K562 (cell line): ENCODE measurements around the gene ARHGAP12. TPM values are rescaled to one million over a fixed set of nuclear protein-coding genes. Genes with fewer than 3 reads are reported as not detected.
A peak's percentile ranks its signal among the peaks of the same experiment; 100 is the strongest.

Source experiments
- ATAC-seq: fragments of 200-7000 bp; cut with Tn5 transposase; 3 replicates; pipeline ENCODE4 v1.9.1; 2020; ENCODE audit warnings: moderate library complexity
- BruUV-seq: library from RNA; stranded (reverse); fragments of 400-500 nt; replicated peaks from 2 replicates; lab custom pipeline; 2021; lab: Mats Ljungman, UMichigan
- CTCF ChIA-PET: fragments of 300-600 bp; formaldehyde crosslinking; extraction: SDS; loops from one replicate; lab custom pipeline; 2021; ENCODE audit warnings: low intra/inter-chr PET ratio; lab: Yijun Ruan, JAX
- POLR2A ChIA-PET: fragments of 300-600, 350-650 bp; sonication (Branson Sonifier 250); formaldehyde crosslinking; extraction: SDS; loops from one replicate; lab custom pipeline; 2021; ENCODE audit warnings: antibody characterized with exemption, inconsistent platforms; lab: Yijun Ruan, JAX
- DNase-seq, 4 experiments: peaks; one replicate each; pipeline versions ENCODE4 v3.0.0 to v3.0.0-alpha.2; 2011 to 2018; ENCODE audit warnings: low spot score in 3 of 4, mixed read lengths in 3 of 4; ENCODE audit errors: extremely low read depth in 1 of 4
- FAIRE-seq: peaks from 2 replicates; lab custom pipeline; 2011; peaks lifted over from hg19 to GRCh38; lab: Jason Lieb, UNC
- H2AFZ ChIP-seq: 2 replicates; pipeline ENCODE4 v1.6.0; 2011; ENCODE audit warnings: low read depth, low read length, control low read depth, inconsistent platforms
- H3K27ac ChIP-seq: fragments of 200-600 bp; 3 replicates; pipeline ENCODE4 v1.8.0; 2011; ENCODE audit warnings: low read depth, mild to moderate bottlenecking, control low read depth, inconsistent platforms, low read length, moderate library complexity, mixed read lengths; ENCODE audit errors: extremely low read depth
- H3K27me3 ChIP-seq, 2 experiments: fragments of 300-600 bp in 1 of 2; 2 replicates in 1 of 2; 3 replicates in 1 of 2; pipeline versions ENCODE4 v1.6.0 to v1.8.0; 2011; ENCODE audit warnings: inconsistent platforms in 2 of 2, low read length in 2 of 2, mild to moderate bottlenecking in 1 of 2, mixed read lengths in 1 of 2, moderate library complexity in 1 of 2; ENCODE audit not compliant: control insufficient read depth in 2 of 2, insufficient read depth in 2 of 2
- H3K36me3 ChIP-seq: fragments of 300-600 bp; 3 replicates; pipeline ENCODE4 v1.8.0; 2011; ENCODE audit warnings: mild to moderate bottlenecking, low read length, inconsistent platforms; ENCODE audit not compliant: control insufficient read depth, insufficient read depth
- H3K4me1 ChIP-seq, 2 experiments: fragments of 200-600 bp in 1 of 2; replicated peaks in 1 of 2; 2 replicates in 1 of 2; 3 replicates in 1 of 2; pipeline versions ENCODE4 v1.5.1 to v1.8.0; 2011; ENCODE audit warnings: inconsistent platforms in 2 of 2, low read length in 2 of 2, mild to moderate bottlenecking in 1 of 2, mixed read lengths in 1 of 2, moderate library complexity in 1 of 2; ENCODE audit not compliant: control insufficient read depth in 2 of 2, insufficient read depth in 2 of 2
- H3K4me2 ChIP-seq: 2 replicates; pipeline ENCODE4 v1.6.1; 2011; ENCODE audit warnings: low read length, control low read depth, inconsistent platforms, mixed read lengths; ENCODE audit not compliant: insufficient read depth
- H3K4me3 ChIP-seq: fragments of 200-600 bp; sonication (generic), shearing (Covaris generic); 2 replicates; pipeline ENCODE4 v1.5.1; 2016; ENCODE audit warnings: control low read depth, inconsistent platforms
- H3K79me2 ChIP-seq: fragments of 200-600 bp; 3 replicates; pipeline ENCODE4 v1.8.0; 2011; ENCODE audit warnings: low read length, inconsistent platforms; ENCODE audit not compliant: control insufficient read depth, insufficient read depth
- H3K9ac ChIP-seq, 2 experiments: 2 replicates each; pipeline versions ENCODE4 v1.6.0 to v1.6.1; 2011; ENCODE audit warnings: low read depth in 2 of 2, low read length in 2 of 2, control low read depth in 1 of 2, inconsistent platforms in 1 of 2, mild to moderate bottlenecking in 1 of 2, mixed read lengths in 1 of 2; ENCODE audit not compliant: insufficient read depth in 1 of 2
- H3K9me1 ChIP-seq: one replicate; pipeline ENCODE4 v1.6.0; 2011; ENCODE audit warnings: inconsistent platforms, mild to moderate bottlenecking, low read length, moderate library complexity; ENCODE audit not compliant: control insufficient read depth, insufficient read depth
- H3K9me3 ChIP-seq: replicated peaks from 2 replicates; pipeline ENCODE4 v1.5.1; 2011; ENCODE audit warnings: low read depth, low read length, inconsistent platforms; ENCODE audit not compliant: control insufficient read depth, insufficient read depth
- H4K20me1 ChIP-seq: replicated peaks from 2 replicates; pipeline ENCODE4 v1.6.1; 2011; ENCODE audit warnings: low read length, inconsistent platforms, mixed read lengths; ENCODE audit not compliant: control insufficient read depth, insufficient read depth
- ARID4B ChIP-seq: sonication (generic); formaldehyde crosslinking; IDR thresholded peaks from 2 replicates; pipeline ENCODE4 v1.8.0; 2022; ENCODE audit warnings: mild to moderate bottlenecking, missing genetic modification reagents
- C11orf30 ChIP-seq: fragments of 450-650 bp; IDR thresholded peaks from 2 replicates; pipeline ENCODE4 v1.6.1; 2016; ENCODE audit warnings: low read depth, mild to moderate bottlenecking
- ETV6 ChIP-seq, 3 experiments: fragments of 150-350 bp in 1 of 3; sonication (generic) in 1 of 3; formaldehyde crosslinking in 1 of 3; IDR thresholded peaks; 2 replicates each; pipeline versions ENCODE4 v1.6.1 to v1.8.0; 2014 to 2022; ENCODE audit warnings: borderline replicate concordance in 2 of 3, low read depth in 2 of 3, antibody characterized with exemption in 1 of 3, low read length in 1 of 3, mild to moderate bottlenecking in 1 of 3, missing genetic modification reagents in 1 of 3
- FOXK1 ChIP-seq: sonication (generic); formaldehyde crosslinking; IDR thresholded peaks from 2 replicates; pipeline ENCODE4 v1.8.0; 2022; ENCODE audit warnings: missing genetic modification reagents, mild to moderate bottlenecking, borderline replicate concordance
- GABPB2 ChIP-seq: fragments of 250-450 bp; sonication (Bioruptor Pico); conservative IDR thresholded peaks from 2 replicates; pipeline ENCODE4 v1.5.1; 2021; ENCODE audit warnings: mild to moderate bottlenecking
- HCFC1 ChIP-seq: IDR thresholded peaks from 2 replicates; pipeline ENCODE4 v1.6.1; 2012; ENCODE audit warnings: low read depth, low read length, improper control_type of control experiment
- IRF2 ChIP-seq: sonication (generic); formaldehyde crosslinking; IDR thresholded peaks from 2 replicates; pipeline ENCODE4 v1.8.1; 2022; ENCODE audit warnings: mild to moderate bottlenecking, missing genetic modification reagents
- JUND ChIP-seq, 2 experiments: IDR thresholded peaks; 2 replicates in 1 of 2; 3 replicates in 1 of 2; pipeline ENCODE4 v1.6.1; 2011; ENCODE audit warnings: borderline replicate concordance in 2 of 2, low read depth in 2 of 2, low read length in 2 of 2, improper control_type of control experiment in 1 of 2, missing biosample characterization in 1 of 2, missing genetic modification characterization in 1 of 2, missing genetic modification reagents in 1 of 2
- MAFG ChIP-seq: fragments of 450-650 bp; conservative IDR thresholded peaks from 2 replicates; pipeline ENCODE4 v1.6.1; 2016; ENCODE audit warnings: missing genetic modification characterization, missing compliant biosample characterization
- MYC ChIP-seq, 2 experiments: fragments of 250-450 bp in 1 of 2; sonication (Bioruptor Pico) in 1 of 2; IDR thresholded peaks; 2 replicates each; pipeline versions ENCODE4 v1.5.1 to v1.6.1; 2012 to 2021; ENCODE audit warnings: low read depth in 2 of 2, borderline replicate concordance in 1 of 2, improper control_type of control experiment in 1 of 2, low read length in 1 of 2, mild to moderate bottlenecking in 1 of 2, moderate library complexity in 1 of 2
- PHB ChIP-seq: fragments of 250-450 bp; sonication (Bioruptor Pico); IDR thresholded peaks from 2 replicates; pipeline ENCODE4 v1.5.0; 2021
- PHF21A ChIP-seq: fragments of 450-650 bp; IDR thresholded peaks from 2 replicates; pipeline ENCODE4 v1.6.1; 2017; ENCODE audit warnings: low read depth, borderline replicate concordance
- PRMT5 ChIP-seq: sonication (generic); formaldehyde crosslinking; IDR thresholded peaks from 2 replicates; pipeline ENCODE4 v1.5.0; 2020; ENCODE audit warnings: missing genetic modification reagents
- RBM14 ChIP-seq: fragments of 200-400 bp; formaldehyde crosslinking; IDR thresholded peaks from 2 replicates; pipeline ENCODE4 v1.6.1; 2018; ENCODE audit warnings: low read depth, mild to moderate bottlenecking, low read length, moderate library complexity, borderline replicate concordance; ENCODE audit not compliant: insufficient read depth
- STAT5A ChIP-seq: IDR thresholded peaks from 2 replicates; pipeline ENCODE4 v1.6.1; 2012; ENCODE audit warnings: low read length, inconsistent platforms, borderline replicate concordance
- ZNF764 ChIP-seq: fragments of 250-450 bp; sonication (Bioruptor Pico); IDR thresholded peaks from 2 replicates; pipeline ENCODE4 v1.4.0; 2020; ENCODE audit warnings: low read depth, mild to moderate bottlenecking, moderate library complexity
- WGBS: fragments of 100-300 bp; shearing (Covaris generic); methylation state at CpG from one replicate; pipeline ENCODE4 v1.1.6; 2016; ENCODE audit warnings: low coverage, mixed read lengths; ENCODE audit not compliant: insufficient coverage; ENCODE audit errors: missing lambda C conversion rate; 5-methylcytosine and 5-hydroxymethylcytosine counted together
- in situ Hi-C: fragments of 300-500 bp; cut with MboI; formaldehyde crosslinking; loops from 4 replicates; pipeline ENCODE4 v1.15.0; 2018; ENCODE audit warnings: inconsistent platforms, mixed read lengths
- intact Hi-C: fragments of 100-400 bp; cut with micrococcal nuclease; formaldehyde crosslinking; loops from 2 replicates; pipeline ENCODE4 v1.14.2; 2022
- polyA plus RNA-seq, 8 experiments: library from polyadenylated mRNA; depleted of rRNA in 4 of 8; stranded (reverse) in 5 of 8; unstranded in 3 of 8; fragments of >200 nt; fragmentation: Nextera tagmentation in 2 of 8; fragmentation: Illumina TruSeq in 1 of 8; extraction: Ambion mirVana in 2 of 8; extraction: Trizol in 1 of 8; gene quantifications; 2 replicates each; pipeline versions ENCODE4 v1.2.1 to v1.2.3, GENCODE V29; 2011 to 2014; ENCODE audit warnings: inconsistent platforms in 1 of 8, missing spikeins in 1 of 8
- total RNA-seq, 7 experiments: library from RNA; depleted of rRNA in 6 of 7; stranded (reverse); fragments of >200 nt in 6 of 7; fragmentation: Illumina TruSeq in 2 of 7; extraction: Trizol in 2 of 7; gene quantifications; 2 replicates each; pipeline versions ENCODE4 v1.2.1 to v1.2.3, GENCODE V29; 2011 to 2021; ENCODE audit warnings: low replicate concordance in 1 of 7

The ARHGAP12 gene
- total and polyA plus RNA-seq, 9 of the 15 experiments (the other 6 are each of a cell fraction or from before 2014, with no cell fraction given), result 4.4 to 18.7 (median 10.1) TPM

GRCh38 chr10:31912898-31913850 lies 15.5 kb downstream of the ARHGAP12 start:
- DNase-seq (no peak), FAIRE-seq (no peak), ATAC-seq (peak; percentile 27; the same call in 2 of the 3 replicates)
- H3K79me2 ChIP-seq, result peaks cover 76% of the 10 kb centered on the region
- peaks cover 6 to 16% of the 10 kb centered on the region in 2 experiments; a peak in 4 of 5 replicates for H3K4me1 ChIP-seq
- no peak overlapping the region for H2AFZ ChIP-seq
- in situ Hi-C loops, result no loop called here
- H4K20me1 ChIP-seq, result peaks cover 20% of the 10 kb centered on the region; the same call in 1 of the 2 replicates
- 64% methylated on average over 8 of the region's 10 CpGs for WGBS
- POLR2A ChIA-PET, result interaction anchor here (1.2 to 1.9 kb wide), 2 partner anchors 11 to 14 kb away, joined by 3 to 11 read pairs; partner anchors contain the start of gene ARHGAP12
- peaks cover 5% of the 10 kb centered on the region for H3K9me1 ChIP-seq
- H3K27me3 ChIP-seq, result no peaks in the 10 kb centered on the region
- H3K9me3 ChIP-seq, result no peaks in the 10 kb centered on the region
- no peak overlapping the region for H3K4me2 ChIP-seq
- no peak overlapping the region for H3K27ac ChIP-seq
- H3K4me3 ChIP-seq, result no peak overlapping the region
- H3K36me3 ChIP-seq, result peaks cover 4% of the 10 kb centered on the region; the same call in 2 of the 3 replicates
- CTCF ChIA-PET, result no interaction called here
- no peak overlapping the region for H3K9ac ChIP-seq
- intact Hi-C loops, result no loop called here
- BruUV-seq, result no TSS peak
- TF ChIP-seq PRMT5 (CRISPR knock-in tag), result no peak
- TF ChIP-seq PHF21A, result no peak
- TF ChIP-seq C11orf30, result peak; percentile 22; the same call in 1 of the 2 replicates
- no peak for TF ChIP-seq MYC (IDR thresholded peaks at IDR 0.05; ENCODE audit: low read depth, low read length)
- TF ChIP-seq MYC (CRISPR knock-in tag; IDR thresholded peaks at IDR 0.05; ENCODE audit: borderline replicate concordance, low read depth), result no peak
- no peak for TF ChIP-seq JUND (IDR thresholded peaks at IDR 0.05; ENCODE audit: borderline replicate concordance, low read depth, low read length)
- no peak for TF ChIP-seq JUND (tag; IDR thresholded peaks at IDR 0.05; ENCODE audit: borderline replicate concordance, low read depth, low read length)
- TF ChIP-seq IRF2 (CRISPR knock-in tag), result no peak
- no peak for TF ChIP-seq ETV6 (IDR thresholded peaks at IDR 0.05; ENCODE audit: borderline replicate concordance in 1 of 2, low read depth in 2 of 2, low read length in 1 of 2)
- TF ChIP-seq ETV6 (CRISPR knock-in tag; IDR thresholded peaks at IDR 0.05; ENCODE audit: borderline replicate concordance), result no peak
- TF ChIP-seq STAT5A, result no peak
- TF ChIP-seq MAFG, result peak; percentile 33; the same call in 1 of the 2 replicates
- TF ChIP-seq RBM14, result no peak
- no peak for TF ChIP-seq ZNF764 (CRISPR knock-in tag)
- TF ChIP-seq GABPB2 (CRISPR knock-in tag), result no peak
- no peak for TF ChIP-seq FOXK1
- TF ChIP-seq HCFC1, result no peak
- no peak for TF ChIP-seq PHB
- TF ChIP-seq ARID4B, result no peak
